DND-41 (cell line): Measurements from ENCODE around the gene DIABLO.

ENCODE experiments used
- ATAC-seq: fragments of 200-7000 bp; cut with Tn5 transposase; 3 replicates; pipeline ENCODE4 v1.9.1; 2021; ENCODE audit warnings: low read depth; ENCODE audit not compliant: insufficient read depth
- DNase-seq: peaks from one replicate; pipeline ENCODE4 v3.0.0-alpha.2; 2020
- H2AFZ ChIP-seq: 2 replicates; pipeline ENCODE4 v1.6.0; 2012; ENCODE audit warnings: low read depth, low read length
- H3K27ac ChIP-seq: 2 replicates; pipeline ENCODE4 v1.5.1; 2012; ENCODE audit warnings: low read length, inconsistent platforms
- H3K27me3 ChIP-seq: fragments of 200-600 bp; sonication (generic); 2 replicates; pipeline ENCODE4 v1.6.0; 2012; ENCODE audit warnings: low read length, mild to moderate bottlenecking, inconsistent platforms; ENCODE audit not compliant: insufficient read depth, poor library complexity
- H3K36me3 ChIP-seq: 2 replicates; pipeline ENCODE4 v1.5.1; 2012; ENCODE audit warnings: low read length, inconsistent platforms; ENCODE audit not compliant: insufficient read depth
- H3K4me1 ChIP-seq: 2 replicates; pipeline ENCODE4 v1.5.1; 2012; ENCODE audit warnings: mild to moderate bottlenecking, low read length; ENCODE audit not compliant: insufficient read depth
- H3K4me2 ChIP-seq: 2 replicates; pipeline ENCODE4 v1.6.0; 2012; ENCODE audit warnings: mild to moderate bottlenecking, moderate library complexity, low read length, inconsistent platforms; ENCODE audit not compliant: insufficient read depth
- H3K4me3 ChIP-seq, 2 experiments: fragments of 200-600 bp in 1 of 2; shearing (Covaris generic) in 1 of 2; 2 replicates each; pipeline ENCODE4 v1.5.1; 2012 to 2016; ENCODE audit warnings: inconsistent platforms in 2 of 2, low read length in 2 of 2, mild to moderate bottlenecking in 2 of 2, low read depth in 1 of 2, moderate library complexity in 1 of 2
- H3K79me2 ChIP-seq: 2 replicates; pipeline ENCODE4 v1.6.0; 2012; ENCODE audit warnings: low read length, inconsistent platforms; ENCODE audit not compliant: insufficient read depth
- H3K9ac ChIP-seq: 2 replicates; pipeline ENCODE4 v1.6.0; 2012; ENCODE audit warnings: low read depth, mild to moderate bottlenecking, inconsistent platforms, low read length, moderate library complexity
- H3K9me3 ChIP-seq: 2 replicates; pipeline ENCODE4 v1.5.1; 2012; ENCODE audit warnings: low read length, moderate library complexity, mild to moderate bottlenecking, inconsistent platforms; ENCODE audit not compliant: insufficient read depth, severe bottlenecking
- H4K20me1 ChIP-seq: 2 replicates; pipeline ENCODE4 v1.6.0; 2012; ENCODE audit warnings: low read length; ENCODE audit not compliant: insufficient read depth
- CTCF ChIP-seq: IDR thresholded peaks from 2 replicates; pipeline ENCODE4 v1.5.1; 2012; ENCODE audit warnings: borderline replicate concordance, low read length, moderate library complexity, mild to moderate bottlenecking; ENCODE audit not compliant: poor library complexity, severe bottlenecking; ENCODE audit errors: extremely low read depth
- EZH2 ChIP-seq: IDR thresholded peaks from 3 replicates; pipeline ENCODE4 v1.6.1; 2012; ENCODE audit warnings: borderline replicate concordance, low read depth, mild to moderate bottlenecking, moderate library complexity, low read length, inconsistent platforms; ENCODE audit not compliant: severe bottlenecking

The DIABLO gene

GRCh38 chr12:122189626-122190475 is 36.0 kb downstream of the DIABLO start:
- no peaks in the 10 kb centered on the region for H3K27me3 ChIP-seq
- no peaks in the 10 kb centered on the region for H4K20me1 ChIP-seq
- no peak for ATAC-seq
- H3K9ac ChIP-seq, result no peak overlapping the region
- TF ChIP-seq CTCF (no peak), EZH2 (no peak)
- H3K9me3 ChIP-seq, result no peaks in the 10 kb centered on the region
- H3K4me2 ChIP-seq, result no peak overlapping the region
- no peak overlapping the region for H2AFZ ChIP-seq
- no peaks in the 10 kb centered on the region for H3K36me3 ChIP-seq
- DNase-seq, result no peak
- H3K4me1 ChIP-seq, result no peaks in the 10 kb centered on the region
- H3K4me3 ChIP-seq, result no peak overlapping the region
- no peaks in the 10 kb centered on the region for H3K79me2 ChIP-seq
- no peak overlapping the region for H3K27ac ChIP-seq

GRCh38 chr12:122187466-122187865 is 38.4 kb downstream of the DIABLO start:
- no peak for TF ChIP-seq CTCF
- no peak for TF ChIP-seq EZH2
- Histone ChIP-seq H2AFZ (no peak overlapping the region), H3K4me3 (no peak overlapping the region), H3K9ac (no peak overlapping the region), H3K27ac (no peak overlapping the region), H3K4me1 (no peaks in the 10 kb centered on the region), H3K4me2 (no peak overlapping the region), H4K20me1 (no peaks in the 10 kb centered on the region), H3K27me3 (peaks cover 3% of the 10 kb centered on the region), H3K36me3 (no peaks in the 10 kb centered on the region), H3K79me2 (no peaks in the 10 kb centered on the region), H3K9me3 (no peaks in the 10 kb centered on the region)
- ATAC-seq (no peak), DNase-seq (no peak)

- no peaks in the 10 kb centered on the region for H3K4me1 ChIP-seq
- ATAC-seq, result no peak; the same call in 2 of the 3 replicates
- no peak for TF ChIP-seq CTCF
- TF ChIP-seq EZH2, result no peak
Measured at GRCh38 chr12:122185494-122186082, 40.3 kb downstream of the DIABLO start.

More at GRCh38 chr12:122185494-122186082, 40.3 kb downstream of the DIABLO start:
- no peak overlapping the region for H3K9ac ChIP-seq
- no peaks in the 10 kb centered on the region for H3K79me2 ChIP-seq
- no peak for DNase-seq
- no peaks in the 10 kb centered on the region for H3K9me3 ChIP-seq
- no peak overlapping the region for H3K27ac ChIP-seq
- H3K36me3 ChIP-seq, result no peaks in the 10 kb centered on the region
- peaks cover 3% of the 10 kb centered on the region for H3K27me3 ChIP-seq
- no peak overlapping the region for H3K4me2 ChIP-seq
- H4K20me1 ChIP-seq, result no peaks in the 10 kb centered on the region
- H2AFZ ChIP-seq, result no peak overlapping the region
- no peak overlapping the region for H3K4me3 ChIP-seq
